HepG2 (cell line): ENCODE data around the gene ARL4D. TPM values are rescaled to one million over a fixed set of nuclear protein-coding genes. Genes with fewer than 3 reads are reported as not detected.

Experiments
- ATF4 ChIP-seq, 2 experiments: fragments of 450-650 bp in 1 of 2; sonication (generic) in 1 of 2; formaldehyde crosslinking; IDR thresholded peaks; 2 replicates each; pipeline versions ENCODE4 v1.5.0 to v1.8.0; 2020 to 2022; ENCODE audit warnings: mild to moderate bottlenecking in 1 of 2, missing genetic modification reagents in 1 of 2
- CERS6 ChIP-seq: sonication (generic); formaldehyde crosslinking; IDR thresholded peaks from 2 replicates; pipeline ENCODE4 v1.5.0; 2020; ENCODE audit warnings: missing genetic modification reagents
- FIP1L1 ChIP-seq: fragments of 200-400 bp; formaldehyde crosslinking; IDR thresholded peaks from 2 replicates; pipeline ENCODE4 v1.6.1; 2018; ENCODE audit warnings: low read depth, mild to moderate bottlenecking, low read length, moderate library complexity, borderline replicate concordance; ENCODE audit not compliant: insufficient read depth
- KLF9 ChIP-seq: IDR thresholded peaks from 2 replicates; pipeline ENCODE4 v1.6.1; 2016; ENCODE audit warnings: low read depth
- MAFG ChIP-seq: sonication (generic); formaldehyde crosslinking; IDR thresholded peaks from 2 replicates; pipeline ENCODE4 v1.5.1; 2020; ENCODE audit warnings: mild to moderate bottlenecking, missing genetic modification reagents
- PCBP2 ChIP-seq: fragments of 200-400 bp; formaldehyde crosslinking; optimal IDR thresholded peaks from 2 replicates; pipeline ENCODE3; 2018; ENCODE audit warnings: low read length, low read depth; ENCODE audit not compliant: poor library complexity, severe bottlenecking
- POGK ChIP-seq: sonication (generic); formaldehyde crosslinking; conservative IDR thresholded peaks from 2 replicates; pipeline ENCODE4 v1.8.0; 2022; ENCODE audit warnings: mild to moderate bottlenecking, moderate library complexity, missing genetic modification reagents
- SKI ChIP-seq: fragments of 450-650 bp; IDR thresholded peaks from one replicate; pipeline ENCODE4 v1.6.1; 2018; ENCODE audit warnings: mild to moderate bottlenecking; ENCODE audit not compliant: partially characterized antibody
- ZNF121 ChIP-seq: sonication (generic); formaldehyde crosslinking; IDR thresholded peaks from 2 replicates; pipeline ENCODE4 v1.5.0; 2020; ENCODE audit warnings: mild to moderate bottlenecking, missing genetic modification reagents
- ZNF512B ChIP-seq: sonication (generic); formaldehyde crosslinking; IDR thresholded peaks from 2 replicates; pipeline ENCODE4 v1.5.1; 2020; ENCODE audit warnings: missing genetic modification reagents, mild to moderate bottlenecking, borderline replicate concordance
- ZNF552 ChIP-seq: sonication (generic); formaldehyde crosslinking; IDR thresholded peaks from 2 replicates; pipeline ENCODE4 v1.9.0; 2022; ENCODE audit warnings: missing genetic modification reagents, mild to moderate bottlenecking, borderline replicate concordance
- ZNF558 ChIP-seq: sonication (generic); formaldehyde crosslinking; IDR thresholded peaks from 2 replicates; pipeline ENCODE4 v1.9.0; 2022; ENCODE audit warnings: mild to moderate bottlenecking, missing genetic modification reagents, borderline replicate concordance
- polyA plus RNA-seq, 8 experiments: library from polyadenylated mRNA; depleted of rRNA in 3 of 8; stranded (reverse) in 7 of 8; unstranded in 1 of 8; fragments of >200 nt; fragmentation: Illumina TruSeq in 4 of 8; extraction: Trizol in 4 of 8; gene quantifications; 2 replicates each; pipeline versions ENCODE4 v1.2.1 to v1.2.3, GENCODE V29; 2011 to 2016; ENCODE audit warnings: low read depth in 4 of 8, missing spikeins in 1 of 8, mixed read lengths in 1 of 8; ENCODE audit not compliant: insufficient read depth in 1 of 8
- total RNA-seq, 5 experiments: library from RNA; depleted of rRNA; stranded (reverse); fragments of >200 nt; fragmentation: Illumina TruSeq; extraction: Trizol; gene quantifications; 2 replicates each; pipeline ENCODE4 v1.2.3, GENCODE V29; 2016; ENCODE audit warnings: low read depth in 1 of 5
- TF ChIP-seq, protein P1 (sequence below): sonication (generic); formaldehyde crosslinking; IDR thresholded peaks from 2 replicates; pipeline ENCODE4 v1.4.0; 2020; ENCODE audit warnings: missing genetic modification reagents, borderline replicate concordance
- TF ChIP-seq, protein P2 (sequence below): IDR thresholded peaks from 2 replicates; pipeline ENCODE4 v1.6.1; 2018; ENCODE audit warnings: missing genetic modification reagents
- TF ChIP-seq, protein P3 (sequence below): sonication (generic); formaldehyde crosslinking; IDR thresholded peaks from 2 replicates; pipeline ENCODE4 v1.4.0; 2020; ENCODE audit warnings: missing genetic modification reagents; ENCODE audit errors: not compliant biosample characterization

The ARL4D gene
- total and polyA plus RNA-seq, 2 of the 13 experiments (the other 11 are each of a cell fraction or from before 2014, with no cell fraction given), result 9.0 to 25.9 TPM

- TF ChIP-seq POGK (CRISPR knock-in tag) (no peak; the same call in 1 of the 2 replicates), ZNF558 (no peak), ATF4 (CRISPR knock-in tag; IDR thresholded peaks at IDR 0.05) (peak in 1 of 2 experiments; percentile 15; a peak in 1 of 4 replicates), MAFG (no peak), KLF9 (CRISPR knock-in tag) (no peak), SKI (peak; percentile 50), FIP1L1 (no peak), ZNF121 (CRISPR knock-in tag) (no peak), ZNF552 (CRISPR knock-in tag) (no peak; the same call in 1 of the 2 replicates), ZNF512B (CRISPR knock-in tag) (no peak; the same call in 1 of the 2 replicates), CERS6 (CRISPR knock-in tag) (no peak), PCBP2 (no peak)
- TF ChIP-seq, protein P1, sequence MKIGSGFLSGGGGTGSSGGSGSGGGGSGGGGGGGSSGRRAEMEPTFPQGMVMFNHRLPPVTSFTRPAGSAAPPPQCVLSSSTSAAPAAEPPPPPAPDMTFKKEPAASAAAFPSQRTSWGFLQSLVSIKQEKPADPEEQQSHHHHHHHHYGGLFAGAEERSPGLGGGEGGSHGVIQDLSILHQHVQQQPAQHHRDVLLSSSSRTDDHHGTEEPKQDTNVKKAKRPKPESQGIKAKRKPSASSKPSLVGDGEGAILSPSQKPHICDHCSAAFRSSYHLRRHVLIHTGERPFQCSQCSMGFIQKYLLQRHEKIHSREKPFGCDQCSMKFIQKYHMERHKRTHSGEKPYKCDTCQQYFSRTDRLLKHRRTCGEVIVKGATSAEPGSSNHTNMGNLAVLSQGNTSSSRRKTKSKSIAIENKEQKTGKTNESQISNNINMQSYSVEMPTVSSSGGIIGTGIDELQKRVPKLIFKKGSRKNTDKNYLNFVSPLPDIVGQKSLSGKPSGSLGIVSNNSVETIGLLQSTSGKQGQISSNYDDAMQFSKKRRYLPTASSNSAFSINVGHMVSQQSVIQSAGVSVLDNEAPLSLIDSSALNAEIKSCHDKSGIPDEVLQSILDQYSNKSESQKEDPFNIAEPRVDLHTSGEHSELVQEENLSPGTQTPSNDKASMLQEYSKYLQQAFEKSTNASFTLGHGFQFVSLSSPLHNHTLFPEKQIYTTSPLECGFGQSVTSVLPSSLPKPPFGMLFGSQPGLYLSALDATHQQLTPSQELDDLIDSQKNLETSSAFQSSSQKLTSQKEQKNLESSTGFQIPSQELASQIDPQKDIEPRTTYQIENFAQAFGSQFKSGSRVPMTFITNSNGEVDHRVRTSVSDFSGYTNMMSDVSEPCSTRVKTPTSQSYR (CRISPR knock-in tag), result no peak
- TF ChIP-seq, protein P2, sequence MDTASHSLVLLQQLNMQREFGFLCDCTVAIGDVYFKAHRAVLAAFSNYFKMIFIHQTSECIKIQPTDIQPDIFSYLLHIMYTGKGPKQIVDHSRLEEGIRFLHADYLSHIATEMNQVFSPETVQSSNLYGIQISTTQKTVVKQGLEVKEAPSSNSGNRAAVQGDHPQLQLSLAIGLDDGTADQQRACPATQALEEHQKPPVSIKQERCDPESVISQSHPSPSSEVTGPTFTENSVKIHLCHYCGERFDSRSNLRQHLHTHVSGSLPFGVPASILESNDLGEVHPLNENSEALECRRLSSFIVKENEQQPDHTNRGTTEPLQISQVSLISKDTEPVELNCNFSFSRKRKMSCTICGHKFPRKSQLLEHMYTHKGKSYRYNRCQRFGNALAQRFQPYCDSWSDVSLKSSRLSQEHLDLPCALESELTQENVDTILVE (CRISPR knock-in tag), result no peak
- TF ChIP-seq, protein P3, sequence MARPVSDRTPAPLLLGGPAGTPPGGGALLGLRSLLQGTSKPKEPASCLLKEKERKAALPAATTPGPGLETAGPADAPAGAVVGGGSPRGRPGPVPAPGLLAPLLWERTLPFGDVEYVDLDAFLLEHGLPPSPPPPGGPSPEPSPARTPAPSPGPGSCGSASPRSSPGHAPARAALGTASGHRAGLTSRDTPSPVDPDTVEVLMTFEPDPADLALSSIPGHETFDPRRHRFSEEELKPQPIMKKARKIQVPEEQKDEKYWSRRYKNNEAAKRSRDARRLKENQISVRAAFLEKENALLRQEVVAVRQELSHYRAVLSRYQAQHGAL (CRISPR knock-in tag), result no peak
These were observed 10.3 kb upstream of the ARL4D start (continued) for GRCh38 chr17:43388359-43389045.
